Liver (tissue), 9 donors: ENCODE data around the gene EXOC4. TPM values are rescaled to one million over a fixed set of nuclear protein-coding genes. Genes with fewer than 3 reads are reported as not detected.

Source experiments
- DNase-seq: peaks from one replicate; pipeline ENCODE4 v3.0.0-alpha.2; 2017; ENCODE audit warnings: low spot score
- H3K27ac ChIP-seq, 2 donors: one replicate each; pipeline ENCODE4 v1.7.0; 2013; ENCODE audit warnings: inconsistent platforms in 2 of 2, low read length in 2 of 2, control low read depth in 1 of 2, low read depth in 1 of 2, mild to moderate bottlenecking in 1 of 2
- H3K27me3 ChIP-seq, 4 donors: one replicate each; pipeline versions ENCODE4 v1.6.1 to v1.7.0; 2013; ENCODE audit warnings: low read length in 3 of 4, inconsistent platforms in 1 of 4, mild to moderate bottlenecking in 1 of 4, moderate library complexity in 1 of 4; ENCODE audit not compliant: control insufficient read depth in 4 of 4, insufficient read depth in 4 of 4
- H3K36me3 ChIP-seq, 4 donors: one replicate each; pipeline versions ENCODE4 v1.6.1 to v1.7.0; 2013; ENCODE audit warnings: low read length in 3 of 4, mild to moderate bottlenecking in 3 of 4, low read depth in 1 of 4, moderate library complexity in 1 of 4; ENCODE audit not compliant: control insufficient read depth in 4 of 4, insufficient read depth in 3 of 4
- H3K4me1 ChIP-seq, 4 donors: one replicate each; pipeline versions ENCODE4 v1.6.1 to v1.7.0; 2013; ENCODE audit warnings: low read length in 3 of 4, mild to moderate bottlenecking in 3 of 4, moderate library complexity in 1 of 4; ENCODE audit not compliant: control insufficient read depth in 4 of 4, insufficient read depth in 4 of 4
- H3K4me3 ChIP-seq, 3 donors: one replicate each; pipeline versions ENCODE4 v1.6.1 to v1.7.0; 2013; ENCODE audit warnings: low read length in 3 of 3, control low read depth in 1 of 3, low read depth in 1 of 3, mild to moderate bottlenecking in 1 of 3
- H3K9ac ChIP-seq, 2 donors: one replicate each; pipeline ENCODE4 v1.7.0; 2013; ENCODE audit warnings: low read length in 2 of 2, mild to moderate bottlenecking in 2 of 2, moderate library complexity in 2 of 2, control low read depth in 1 of 2, low read depth in 1 of 2
- H3K9me3 ChIP-seq, 4 donors: one replicate each; pipeline versions ENCODE4 v1.6.1 to v1.7.0; 2013; ENCODE audit warnings: low read length in 3 of 4; ENCODE audit not compliant: control insufficient read depth in 4 of 4
- CTCF ChIP-seq: fragments of 150-350 bp; IDR thresholded peaks from 2 replicates; pipeline ENCODE4 v1.5.1; 2017; ENCODE audit warnings: improper control_type of control experiment, low read depth, low read length; ENCODE audit not compliant: missing input control
- EGR1 ChIP-seq, 2 donors: IDR thresholded peaks; 2 replicates each; pipeline ENCODE4 v1.6.1; 2016 to 2018; ENCODE audit warnings: antibody characterized with exemption in 2 of 2, low read depth in 2 of 2
- FOXA1 ChIP-seq: IDR thresholded peaks from 2 replicates; pipeline ENCODE4 v1.6.1; 2016; ENCODE audit warnings: antibody characterized with exemption
- FOXA2 ChIP-seq: IDR thresholded peaks from 2 replicates; pipeline ENCODE4 v1.6.1; 2016; ENCODE audit warnings: antibody characterized with exemption
- GABPA ChIP-seq, 2 donors: IDR thresholded peaks in 1 of 2; conservative IDR thresholded peaks in 1 of 2; 2 replicates each; pipeline ENCODE4 v1.6.1; 2016; ENCODE audit warnings: antibody characterized with exemption in 2 of 2, mild to moderate bottlenecking in 1 of 2, moderate library complexity in 1 of 2
- HNF4A ChIP-seq, 2 donors: conservative IDR thresholded peaks; 2 replicates each; pipeline ENCODE4 v1.6.1; 2016; ENCODE audit warnings: antibody characterized with exemption in 2 of 2, mild to moderate bottlenecking in 2 of 2
- HNF4G ChIP-seq: IDR thresholded peaks from 2 replicates; pipeline ENCODE4 v1.6.1; 2016; ENCODE audit warnings: antibody characterized with exemption
- JUND ChIP-seq, 2 donors: IDR thresholded peaks; 2 replicates each; pipeline ENCODE4 v1.6.1; 2016; ENCODE audit warnings: antibody characterized with exemption in 2 of 2
- MAX ChIP-seq: IDR thresholded peaks from 2 replicates; pipeline ENCODE4 v1.6.1; 2016; ENCODE audit warnings: antibody characterized with exemption
- NR2F2 ChIP-seq: IDR thresholded peaks from 2 replicates; pipeline ENCODE4 v1.6.1; 2016; ENCODE audit warnings: antibody characterized with exemption
- RXRA ChIP-seq, 2 donors: IDR thresholded peaks; 2 replicates each; pipeline ENCODE4 v1.6.1; 2017 to 2018; ENCODE audit warnings: antibody characterized with exemption in 2 of 2, mild to moderate bottlenecking in 1 of 2
- SP1 ChIP-seq: IDR thresholded peaks from 2 replicates; pipeline ENCODE4 v1.6.1; 2018; ENCODE audit warnings: antibody characterized with exemption, mild to moderate bottlenecking
- TAF1 ChIP-seq: conservative IDR thresholded peaks from 2 replicates; pipeline ENCODE4 v1.6.1; 2016; ENCODE audit warnings: antibody characterized with exemption, mild to moderate bottlenecking
- YY1 ChIP-seq: IDR thresholded peaks from 2 replicates; pipeline ENCODE4 v1.6.1; 2016; ENCODE audit warnings: antibody characterized with exemption, mild to moderate bottlenecking
- ZBTB33 ChIP-seq: IDR thresholded peaks from 2 replicates; pipeline ENCODE4 v1.6.1; 2016; ENCODE audit warnings: antibody characterized with exemption
- WGBS: extraction: QIAGEN DNeasy Blood & Tissue Kit; methylation state at CpG from one replicate; pipeline ENCODE4 v1.1.7; 2013; 5-methylcytosine and 5-hydroxymethylcytosine counted together
- polyA plus RNA-seq, 2 donors: library from polyadenylated mRNA; stranded (reverse) in 1 of 2; unstranded in 1 of 2; fragments of 200-250 nt in 1 of 2; fragments of >200 nt in 1 of 2; fragmentation: Nextera tagmentation in 1 of 2; extraction: Ambion mirVana in 1 of 2; gene quantifications; one replicate each; pipeline versions ENCODE4 v1.2.1 to v1.2.3, GENCODE V29; 2013 to 2015
- total RNA-seq, 2 donors: library from RNA; depleted of rRNA; stranded (reverse); fragments of >200 nt; gene quantifications; one replicate each; pipeline ENCODE4 v1.2.3, GENCODE V29; 2014
- TF ChIP-seq, protein P1 (sequence below): IDR thresholded peaks from 2 replicates; pipeline ENCODE4 v1.6.1; 2016; ENCODE audit warnings: antibody characterized with exemption, mild to moderate bottlenecking
- TF ChIP-seq, protein P2 (sequence below): IDR thresholded peaks from 2 replicates; pipeline ENCODE4 v1.6.1; 2016; ENCODE audit warnings: antibody characterized with exemption
- donor health status: healthy.
- donor health status: healthy.
- donor health status: healthy.
- donor health status: healthy.
- donor health status: healthy.

Gene EXOC4
- total and polyA plus RNA-seq, 4 donors = 9.5 to 55.9 (median 23.6) TPM

- 98% methylated on average over 1 of the region's 1 CpG for WGBS
- no peaks in the 10 kb centered on the region for H3K27me3 ChIP-seq
- no peak for DNase-seq
- H3K9me3 ChIP-seq = no peaks in the 10 kb centered on the region
- H3K4me3 ChIP-seq = no peak overlapping the region
- no peak for TF ChIP-seq TAF1
- no peak for TF ChIP-seq FOXA2
- no peak for TF ChIP-seq MAX
- TF ChIP-seq, protein P1, sequence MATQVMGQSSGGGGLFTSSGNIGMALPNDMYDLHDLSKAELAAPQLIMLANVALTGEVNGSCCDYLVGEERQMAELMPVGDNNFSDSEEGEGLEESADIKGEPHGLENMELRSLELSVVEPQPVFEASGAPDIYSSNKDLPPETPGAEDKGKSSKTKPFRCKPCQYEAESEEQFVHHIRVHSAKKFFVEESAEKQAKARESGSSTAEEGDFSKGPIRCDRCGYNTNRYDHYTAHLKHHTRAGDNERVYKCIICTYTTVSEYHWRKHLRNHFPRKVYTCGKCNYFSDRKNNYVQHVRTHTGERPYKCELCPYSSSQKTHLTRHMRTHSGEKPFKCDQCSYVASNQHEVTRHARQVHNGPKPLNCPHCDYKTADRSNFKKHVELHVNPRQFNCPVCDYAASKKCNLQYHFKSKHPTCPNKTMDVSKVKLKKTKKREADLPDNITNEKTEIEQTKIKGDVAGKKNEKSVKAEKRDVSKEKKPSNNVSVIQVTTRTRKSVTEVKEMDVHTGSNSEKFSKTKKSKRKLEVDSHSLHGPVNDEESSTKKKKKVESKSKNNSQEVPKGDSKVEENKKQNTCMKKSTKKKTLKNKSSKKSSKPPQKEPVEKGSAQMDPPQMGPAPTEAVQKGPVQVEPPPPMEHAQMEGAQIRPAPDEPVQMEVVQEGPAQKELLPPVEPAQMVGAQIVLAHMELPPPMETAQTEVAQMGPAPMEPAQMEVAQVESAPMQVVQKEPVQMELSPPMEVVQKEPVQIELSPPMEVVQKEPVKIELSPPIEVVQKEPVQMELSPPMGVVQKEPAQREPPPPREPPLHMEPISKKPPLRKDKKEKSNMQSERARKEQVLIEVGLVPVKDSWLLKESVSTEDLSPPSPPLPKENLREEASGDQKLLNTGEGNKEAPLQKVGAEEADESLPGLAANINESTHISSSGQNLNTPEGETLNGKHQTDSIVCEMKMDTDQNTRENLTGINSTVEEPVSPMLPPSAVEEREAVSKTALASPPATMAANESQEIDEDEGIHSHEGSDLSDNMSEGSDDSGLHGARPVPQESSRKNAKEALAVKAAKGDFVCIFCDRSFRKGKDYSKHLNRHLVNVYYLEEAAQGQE = no peak
- TF ChIP-seq ZBTB33 = no peak
- TF ChIP-seq HNF4G = no peak
- TF ChIP-seq JUND (IDR thresholded peaks at IDR 0.05) = no peak
- no peak for TF ChIP-seq EGR1 (IDR thresholded peaks at IDR 0.05; ENCODE audit: low read depth in 2 of 2)
- no peak for TF ChIP-seq FOXA1
- TF ChIP-seq, protein P2, sequence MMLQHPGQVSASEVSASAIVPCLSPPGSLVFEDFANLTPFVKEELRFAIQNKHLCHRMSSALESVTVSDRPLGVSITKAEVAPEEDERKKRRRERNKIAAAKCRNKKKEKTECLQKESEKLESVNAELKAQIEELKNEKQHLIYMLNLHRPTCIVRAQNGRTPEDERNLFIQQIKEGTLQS = no peak
- no peak for TF ChIP-seq YY1
- TF ChIP-seq NR2F2 = no peak
- no peak for TF ChIP-seq GABPA (IDR thresholded peaks at IDR 0.05 in 1 of 2, conservative IDR thresholded peaks at IDR 0.05 in 1 of 2)
- H3K36me3 ChIP-seq = no peaks in the 10 kb centered on the region
- no peaks in the 10 kb centered on the region for H3K4me1 ChIP-seq
- H3K9ac ChIP-seq = no peak overlapping the region
- no peak overlapping the region for H3K27ac ChIP-seq
These were observed 705.9 kb downstream of the EXOC4 start for GRCh38 chr7:133958822-133959221.

- H3K4me3 ChIP-seq = no peak overlapping the region
- WGBS = 94% methylated on average over 2 of the region's 2 CpGs
- H3K27ac ChIP-seq = no peak overlapping the region
- no peaks in the 10 kb centered on the region for H3K9me3 ChIP-seq
- H3K27me3 ChIP-seq = no peaks in the 10 kb centered on the region
- no peaks in the 10 kb centered on the region for H3K36me3 ChIP-seq
- H3K9ac ChIP-seq = no peak overlapping the region
- TF ChIP-seq CTCF (no peak), HNF4G (no peak), HNF4A (conservative IDR thresholded peaks at IDR 0.05) (no peak), ZBTB33 (no peak), RXRA (IDR thresholded peaks at IDR 0.05) (no peak), FOXA1 (no peak), SP1 (no peak)
- no peaks in the 10 kb centered on the region for H3K4me1 ChIP-seq
- no peak for DNase-seq
These were observed 706.6 kb downstream of the EXOC4 start for GRCh38 chr7:133959505-133959904.
